ENCODE results near the gene PRPF38A. TPM values are rescaled to one million over a fixed set of nuclear protein-coding genes. Genes with fewer than 3 reads are reported as not detected.

PRPF38A gene
- polyA plus RNA-seq, 1 of the 3 experiments (the other 2 are of a cell fraction), result 24.3 TPM

- TF ChIP-seq ZBTB33 (IDR thresholded peaks at IDR 0.05; ENCODE audit: borderline replicate concordance, low read depth) (no peak), CHD2 (IDR thresholded peaks at IDR 0.05; ENCODE audit: low read length, partially characterized antibody) (no peak), EP300 (IDR thresholded peaks at IDR 0.05; ENCODE audit: borderline replicate concordance in 1 of 2, low read depth in 1 of 2, low read length in 1 of 2) (no peak), CTCF (IDR thresholded peaks at IDR 0.05) (no peak), GATA2 (CRISPR knock-in tag; IDR thresholded peaks at IDR 0.05) (no peak)
Observed at GRCh38 chr1:52400131-52400530, 4.3 kb upstream of the PRPF38A start (continued).

GRCh38 chr1:52402860-52403240 is 1.6 kb upstream of the PRPF38A start:
- H4K20me1 ChIP-seq (ENCODE audit: insufficient read depth), result no peaks in the 10 kb centered on the region
- peak overlapping the region; percentile 90; the same call in 1 of the 2 replicates for H2AFZ ChIP-seq (ENCODE audit: low read depth)
- peaks cover 15% of the 10 kb centered on the region in 2 experiments for H3K36me3 ChIP-seq (replicated peaks in 1 of 2; ENCODE audit: control insufficient read depth in 1 of 2, insufficient read depth in 2 of 2, low read length in 1 of 2)
- DNase-seq, result no peak
- H3K9ac ChIP-seq, result peak overlapping the region; percentile 92; the same call in 1 of the 2 replicates
- peaks cover 6 to 14% of the 10 kb centered on the region in 2 experiments; a peak in 2 of 4 replicates for H3K4me1 ChIP-seq (ENCODE audit: control insufficient read depth in 1 of 2, insufficient read depth in 2 of 2, low read depth in 1 of 2, low read length in 1 of 2)
- ChIA-PET POLR2A (no interaction called here), CTCF (no interaction called here)
- no peaks in the 10 kb centered on the region for H3K9me3 ChIP-seq
- H3K9me2 ChIP-seq, result no peaks in the 10 kb centered on the region
- H3K4me2 ChIP-seq, result peak overlapping the region; percentile 79
- peaks cover 55% of the 10 kb centered on the region for H3K79me2 ChIP-seq (ENCODE audit: insufficient read depth)
- H3K27me3 ChIP-seq (ENCODE audit: insufficient read depth), result no peaks in the 10 kb centered on the region
- H3K4me3 ChIP-seq (ENCODE audit: low read depth in 2 of 2, low read length in 1 of 2), result peak overlapping the region; percentile 92 to 97; a peak in 2 of 4 replicates
- TF ChIP-seq NRF1 (IDR thresholded peaks at IDR 0.05; ENCODE audit: low read depth, low read length) (no peak), EZH2phosphoT487 (IDR thresholded peaks at IDR 0.05; ENCODE audit: borderline replicate concordance, low read depth) (no peak), GABPA (IDR thresholded peaks at IDR 0.05; ENCODE audit: low read depth) (no peak), TEAD4 (IDR thresholded peaks at IDR 0.05; ENCODE audit: borderline replicate concordance, insufficient read depth) (no peak)
- TF ChIP-seq, protein P1, sequence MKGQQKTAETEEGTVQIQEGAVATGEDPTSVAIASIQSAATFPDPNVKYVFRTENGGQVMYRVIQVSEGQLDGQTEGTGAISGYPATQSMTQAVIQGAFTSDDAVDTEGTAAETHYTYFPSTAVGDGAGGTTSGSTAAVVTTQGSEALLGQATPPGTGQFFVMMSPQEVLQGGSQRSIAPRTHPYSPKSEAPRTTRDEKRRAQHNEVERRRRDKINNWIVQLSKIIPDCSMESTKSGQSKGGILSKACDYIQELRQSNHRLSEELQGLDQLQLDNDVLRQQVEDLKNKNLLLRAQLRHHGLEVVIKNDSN (IDR thresholded peaks at IDR 0.05; ENCODE audit: borderline replicate concordance, low read depth), result no peak
- no peaks in the 10 kb centered on the region for H3F3A ChIP-seq (replicated peaks; ENCODE audit: insufficient read depth)
- WGBS (ENCODE audit: low lambda C conversion rate), result 36% methylated on average over 3 of the region's 3 CpGs
- no peak overlapping the region for H3K27ac ChIP-seq (ENCODE audit: low read depth in 2 of 2, low read length in 1 of 2)

Measured in SK-N-SH (cell line).